Stimulated activated CD8-positive, alpha-beta memory T cell treated with anti-CD3 and anti-CD28 coated beads, Interleukin-12 subunit alpha, Interleukin-12 subunit beta, amount 100 ng/mL, for 24 hours (primary cell): ENCODE data around the gene ACOX3.

Experiments used
- DNase-seq: peaks from one replicate; pipeline ENCODE4 v3.0.0-alpha.2; 2020; ENCODE audit errors: extremely low read depth

Gene ACOX3

GRCh38 chr4:8340781-8341241 is 99.7 kb downstream of the ACOX3 start:
- no peak for DNase-seq

- DNase-seq, result no peak
These were observed 102.1 kb downstream of the ACOX3 start for GRCh38 chr4:8338351-8338961.

- DNase-seq, result no peak
These were observed 104.0 kb downstream of the ACOX3 start for GRCh38 chr4:8336412-8337075.

- DNase-seq, result no peak
These were observed 104.7 kb downstream of the ACOX3 start for GRCh38 chr4:8335848-8336247.

DNA sequence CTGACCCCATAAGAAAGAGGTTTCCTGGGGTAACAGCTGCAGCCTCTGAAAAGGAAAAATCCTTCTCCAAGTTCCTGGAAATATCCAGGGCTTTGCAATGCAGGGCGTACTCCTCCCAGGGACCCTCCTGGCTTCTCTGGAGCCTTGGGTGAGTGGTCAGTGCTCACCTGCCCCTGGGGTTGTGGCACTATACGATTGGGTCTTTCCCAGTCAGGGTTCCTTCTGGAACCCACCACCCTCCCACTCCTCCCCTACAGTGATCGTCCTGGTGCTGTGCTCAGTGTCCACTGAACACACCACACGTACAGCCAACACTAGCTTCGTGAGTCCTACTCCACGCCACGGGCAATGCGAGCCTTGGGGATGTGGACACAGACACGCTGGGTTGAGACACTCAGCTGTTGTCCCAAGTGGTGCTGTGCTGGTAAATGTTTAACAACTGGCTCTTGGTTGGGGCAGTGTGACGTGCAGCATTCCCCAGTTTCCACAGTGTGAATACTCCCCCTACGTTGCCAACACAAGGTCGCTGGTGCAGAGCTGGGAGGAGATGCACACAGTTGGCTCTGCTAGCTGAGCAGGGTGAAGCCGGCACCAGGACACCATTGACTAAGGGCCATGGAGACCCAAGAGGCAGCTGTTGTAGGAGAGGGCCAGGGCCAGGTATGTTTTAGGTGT is 105.6 kb downstream of the ACOX3 start:
- DNase-seq, result no peak

- no peak for DNase-seq
These were observed 106.6 kb downstream of the ACOX3 start for GRCh38 chr4:8333726-8334460.

DNA sequence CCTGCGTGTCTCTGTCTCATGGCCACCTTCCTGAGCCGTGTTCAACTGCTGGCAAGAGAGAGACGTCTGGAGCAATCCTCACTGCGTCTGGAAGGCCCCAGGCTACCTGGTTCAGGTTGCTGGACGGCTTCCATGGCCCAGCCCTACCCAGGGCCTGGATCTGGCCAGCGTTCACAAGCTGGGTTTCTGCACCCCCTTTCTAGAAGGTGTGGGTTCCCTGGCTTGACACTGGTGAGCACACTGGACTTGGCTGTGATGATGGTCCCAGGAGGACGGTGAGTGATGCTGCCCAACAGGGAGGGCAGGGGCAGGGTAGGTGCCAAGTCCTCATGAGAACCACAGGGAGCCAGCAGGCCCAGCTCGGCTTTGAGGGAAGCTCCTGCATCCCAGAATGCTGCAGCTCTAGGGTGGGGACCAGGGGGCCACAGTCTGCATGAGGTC is 107.6 kb downstream of the ACOX3 start:
- DNase-seq, result no peak

GRCh38 chr4:8332038-8332857 is 108.3 kb downstream of the ACOX3 start:
- DNase-seq, result no peak

DNA sequence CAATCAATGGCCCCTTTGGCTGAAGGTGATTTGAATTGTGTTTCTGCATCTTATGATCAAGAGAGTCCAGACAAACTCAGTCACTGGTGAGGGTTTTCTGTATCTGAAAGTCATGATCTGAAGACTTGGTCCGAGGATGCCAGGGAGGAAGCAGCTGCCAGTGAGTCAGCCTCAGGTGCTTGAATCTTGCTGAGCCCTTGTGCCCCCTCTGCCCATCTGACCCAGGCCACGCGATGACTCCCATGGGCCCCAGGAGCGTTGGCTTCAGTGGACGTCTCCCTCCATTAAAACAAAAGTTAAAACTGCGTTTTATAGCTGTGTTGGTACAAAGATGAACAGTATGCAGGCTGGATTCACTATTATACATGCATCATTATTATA is 109.0 kb downstream of the ACOX3 start:
- DNase-seq, result no peak

DNA sequence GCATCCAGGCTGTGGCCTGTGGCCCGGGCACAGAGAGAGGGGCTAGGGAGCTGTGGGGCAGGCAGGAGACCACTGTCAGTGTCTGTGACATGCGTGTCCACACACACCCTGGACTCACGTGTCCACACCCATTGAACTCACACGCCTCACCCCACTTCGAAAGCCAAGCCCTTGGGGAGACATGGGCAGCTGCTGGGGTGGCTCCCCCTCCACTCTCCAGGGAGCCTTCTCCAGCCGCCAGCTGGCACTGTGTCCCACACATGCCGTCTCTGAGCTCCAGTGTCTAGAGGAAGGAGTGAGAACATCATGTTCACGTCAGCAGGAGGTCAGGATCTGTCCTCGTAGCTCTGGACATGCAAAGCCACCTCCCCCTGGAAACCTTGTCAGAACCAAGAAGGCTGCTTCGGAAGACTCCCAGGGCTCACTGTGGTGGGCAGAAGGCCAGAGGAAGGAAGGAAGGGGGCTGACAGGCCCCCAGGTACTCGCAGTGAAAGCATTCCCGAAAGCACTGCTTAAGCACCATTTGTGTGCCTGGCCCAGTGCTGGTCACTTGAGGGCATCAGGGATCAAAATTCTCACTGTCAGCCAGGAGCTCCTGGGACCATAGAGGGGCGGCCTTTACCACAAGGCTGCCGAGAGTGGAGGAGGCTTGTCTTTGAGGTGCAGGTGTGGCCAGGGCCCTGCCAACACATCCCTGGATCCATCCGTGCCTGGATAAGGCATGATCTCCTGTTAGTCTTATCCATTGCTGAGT is 109.5 kb downstream of the ACOX3 start:
- DNase-seq, result no peak

GRCh38 chr4:8329859-8330761 is 110.4 kb downstream of the ACOX3 start:
- no peak for DNase-seq

GRCh38 chr4:8329560-8329858 is 111.0 kb downstream of the ACOX3 start:
- DNase-seq, result no peak

DNA sequence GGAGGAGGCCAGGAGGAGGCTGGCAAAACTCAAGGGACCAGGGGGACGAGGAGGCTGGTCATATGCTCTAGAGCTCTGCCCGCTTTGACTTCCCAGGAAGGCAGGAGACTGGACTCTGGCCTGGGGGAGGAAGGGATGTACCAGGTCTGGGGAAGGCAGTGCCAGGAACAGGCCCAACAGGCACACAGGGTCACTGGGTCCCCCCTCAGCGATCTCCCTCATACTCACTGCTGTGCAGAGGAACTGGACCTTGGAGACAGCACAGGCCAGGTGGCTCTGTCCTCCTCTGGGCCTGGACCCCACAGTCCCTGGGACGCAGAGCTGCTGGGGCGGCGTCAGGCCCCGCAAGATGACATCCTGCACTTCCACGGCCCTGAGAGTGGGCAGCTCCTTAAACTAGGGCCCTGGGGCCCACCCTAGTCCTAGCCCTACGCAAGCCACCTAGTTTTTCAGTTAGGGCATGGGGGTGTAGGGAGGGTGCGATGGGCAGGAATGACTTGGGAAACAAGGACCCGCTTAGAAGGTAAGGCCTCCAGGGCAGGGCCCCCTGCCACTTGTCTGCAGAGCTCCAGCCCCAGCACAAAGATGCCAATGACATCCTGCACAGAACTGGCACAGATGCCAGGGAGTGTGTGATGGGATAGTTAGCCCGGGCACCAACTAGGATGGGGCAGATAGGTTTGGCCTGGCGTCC is 111.5 kb downstream of the ACOX3 start:
- no peak for DNase-seq

DNA sequence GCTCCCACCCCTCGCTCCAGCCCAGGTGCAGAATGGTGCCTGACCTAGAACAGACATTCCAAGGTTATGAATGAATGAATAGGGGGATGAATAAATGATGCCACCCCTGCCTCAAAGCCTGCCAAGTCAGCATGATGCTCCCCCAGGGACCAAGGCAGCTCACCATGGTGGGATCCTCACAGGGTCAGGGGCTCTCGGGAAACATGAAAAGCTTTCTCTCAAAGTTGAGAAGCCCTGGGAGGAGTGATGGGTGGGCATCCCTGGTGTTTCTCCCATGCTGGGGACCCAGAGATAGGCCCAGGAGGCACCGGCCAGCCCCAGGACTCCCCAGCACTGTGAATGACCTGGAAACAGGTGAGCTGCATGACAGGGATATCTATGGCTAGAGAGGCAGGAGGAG is 112.1 kb downstream of the ACOX3 start:
- no peak for DNase-seq

DNA sequence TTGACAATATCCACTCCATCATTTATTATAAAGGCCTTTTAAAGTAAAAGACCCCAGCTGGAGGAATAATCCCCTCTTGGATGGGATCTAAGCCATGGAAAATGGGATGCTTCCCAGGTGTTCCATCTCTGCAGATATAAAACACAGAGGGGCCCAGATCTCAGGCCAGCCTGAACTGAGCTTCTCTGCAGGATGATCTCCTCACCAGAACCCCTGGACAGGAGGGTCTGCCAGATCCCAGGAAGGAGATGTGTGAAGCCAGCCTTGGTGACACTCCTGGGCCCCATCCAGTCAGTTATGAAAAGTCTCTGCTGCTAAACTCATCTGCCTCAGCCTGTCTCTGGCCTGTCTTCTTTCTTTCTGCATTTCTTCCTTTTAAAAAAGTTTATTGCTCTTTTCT is 114.3 kb downstream of the ACOX3 start:
- DNase-seq, result no peak

DNA sequence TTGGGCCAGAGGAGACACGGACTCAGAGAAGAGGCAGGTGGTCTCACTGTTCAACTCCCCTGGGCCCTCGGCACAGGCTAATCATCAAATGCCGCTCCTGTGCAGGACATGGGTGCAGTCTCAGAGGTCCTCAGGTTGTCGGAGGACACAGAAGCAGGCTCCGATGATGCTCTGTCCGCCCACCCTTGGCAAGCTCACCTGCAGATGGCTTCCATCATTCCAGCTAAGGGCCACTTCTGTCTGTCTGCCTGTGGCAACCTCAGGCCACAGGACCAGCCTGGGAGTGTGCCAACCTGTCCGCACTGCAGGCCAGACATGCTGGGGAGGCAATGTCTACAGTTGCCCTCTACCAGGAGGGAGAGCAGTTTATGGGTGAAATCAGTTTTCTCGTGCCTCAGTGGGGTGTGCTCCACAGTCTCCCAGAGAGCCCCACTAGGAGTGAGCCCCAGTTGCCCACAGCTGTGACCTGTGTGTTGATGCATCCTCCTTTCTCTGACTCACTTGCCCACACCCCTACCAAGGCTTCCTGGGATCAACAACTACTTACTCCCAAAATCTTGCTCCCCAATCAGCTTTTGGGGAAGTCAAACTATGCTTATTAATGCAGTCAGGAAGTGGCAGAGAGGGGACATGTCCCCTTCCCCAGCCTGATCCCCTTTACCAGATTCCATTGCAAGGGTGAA is 115.1 kb downstream of the ACOX3 start:
- no peak for DNase-seq

- no peak for DNase-seq
These were observed 115.8 kb downstream of the ACOX3 start for GRCh38 chr4:8324640-8325239.

- DNase-seq, result no peak
These were observed 116.5 kb downstream of the ACOX3 start for GRCh38 chr4:8323947-8324555.
